Mammary epithelial cell (primary cell): ENCODE results near the gene LUZP4.
"Not testable (repeated sequence)": the region's sequence is repeated elsewhere in the genome, so short reads cannot be mapped to it uniquely, and the experiment has no call there.

Source experiments
- EZH2 ChIP-seq: IDR thresholded peaks from 2 replicates; pipeline ENCODE4 v1.6.1; 2012; ENCODE audit warnings: low read length, inconsistent platforms, borderline replicate concordance
- TF ChIP-seq, protein P1 (sequence below), 2 donors: IDR thresholded peaks in 1 of 2; conservative IDR thresholded peaks in 1 of 2; 2 replicates each; pipeline ENCODE4 v1.5.1; 2011 to 2012; ENCODE audit warnings: inconsistent platforms in 2 of 2, low read length in 2 of 2, mild to moderate bottlenecking in 2 of 2, control low read depth in 1 of 2, low read depth in 1 of 2; ENCODE audit not compliant: insufficient read depth in 1 of 2; ENCODE audit errors: extremely low read depth in 1 of 2

DNA sequence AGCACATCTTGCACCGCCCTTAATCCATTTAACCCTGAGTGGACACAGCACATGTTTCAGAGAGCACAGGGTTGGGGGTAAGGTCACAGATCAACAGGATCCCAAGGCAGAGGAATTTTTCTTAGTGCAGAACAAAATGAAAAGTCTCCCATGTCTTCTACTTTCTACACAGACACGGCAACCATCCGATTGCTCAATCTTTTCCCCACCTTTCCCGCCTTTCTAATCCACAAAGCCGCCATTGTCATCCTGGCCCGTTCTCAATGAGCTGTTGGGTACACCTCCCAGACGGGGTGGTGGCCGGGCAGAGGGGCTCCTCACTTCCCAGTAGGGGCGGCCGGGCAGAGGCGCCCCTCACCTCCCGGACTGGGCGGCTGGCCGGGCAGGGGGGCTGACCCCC, 57.2 kb downstream of the LUZP4 start:
- TF ChIP-seq, protein P1, sequence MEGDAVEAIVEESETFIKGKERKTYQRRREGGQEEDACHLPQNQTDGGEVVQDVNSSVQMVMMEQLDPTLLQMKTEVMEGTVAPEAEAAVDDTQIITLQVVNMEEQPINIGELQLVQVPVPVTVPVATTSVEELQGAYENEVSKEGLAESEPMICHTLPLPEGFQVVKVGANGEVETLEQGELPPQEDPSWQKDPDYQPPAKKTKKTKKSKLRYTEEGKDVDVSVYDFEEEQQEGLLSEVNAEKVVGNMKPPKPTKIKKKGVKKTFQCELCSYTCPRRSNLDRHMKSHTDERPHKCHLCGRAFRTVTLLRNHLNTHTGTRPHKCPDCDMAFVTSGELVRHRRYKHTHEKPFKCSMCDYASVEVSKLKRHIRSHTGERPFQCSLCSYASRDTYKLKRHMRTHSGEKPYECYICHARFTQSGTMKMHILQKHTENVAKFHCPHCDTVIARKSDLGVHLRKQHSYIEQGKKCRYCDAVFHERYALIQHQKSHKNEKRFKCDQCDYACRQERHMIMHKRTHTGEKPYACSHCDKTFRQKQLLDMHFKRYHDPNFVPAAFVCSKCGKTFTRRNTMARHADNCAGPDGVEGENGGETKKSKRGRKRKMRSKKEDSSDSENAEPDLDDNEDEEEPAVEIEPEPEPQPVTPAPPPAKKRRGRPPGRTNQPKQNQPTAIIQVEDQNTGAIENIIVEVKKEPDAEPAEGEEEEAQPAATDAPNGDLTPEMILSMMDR (conservative IDR thresholded peaks at IDR 0.05 in 1 of 2, IDR thresholded peaks at IDR 0.05 in 1 of 2; ENCODE audit: extremely low read depth in 1 of 2, insufficient read depth in 1 of 2, low read depth in 1 of 2, low read length in 2 of 2) = not testable (repeated sequence)
- TF ChIP-seq EZH2 = not testable (repeated sequence)
